PFSK-1 (cell line): ENCODE data around the gene WSB1.

Source experiments
- FOXP2 ChIP-seq: optimal IDR thresholded peaks from 2 replicates; pipeline ENCODE3; 2011; ENCODE audit warnings: borderline replicate concordance, control low read depth, inconsistent platforms; ENCODE audit not compliant: insufficient read depth; ENCODE audit errors: extremely low read length, extremely low read depth
- POLR2AphosphoS5 ChIP-seq: IDR thresholded peaks from 2 replicates; pipeline ENCODE4 v1.6.1; 2012; ENCODE audit warnings: low read depth, mild to moderate bottlenecking, control low read depth, low read length, moderate library complexity
- SIN3A ChIP-seq: IDR thresholded peaks from 2 replicates; pipeline ENCODE4 v1.6.1; 2012; ENCODE audit warnings: mild to moderate bottlenecking, low read length, moderate library complexity, borderline replicate concordance; ENCODE audit not compliant: insufficient read depth
- TAF1 ChIP-seq: IDR thresholded peaks from 2 replicates; pipeline ENCODE4 v1.6.1; 2012; ENCODE audit warnings: low read length, control low read depth, borderline replicate concordance; ENCODE audit not compliant: insufficient read depth
- TF ChIP-seq, protein P1 (sequence below), 2 experiments: IDR thresholded peaks; 2 replicates each; pipeline versions ENCODE4 v1.6.1 to v1.8.0; 2011 to 2012; ENCODE audit warnings: low read depth in 2 of 2, low read length in 2 of 2, control low read depth in 1 of 2, inconsistent platforms in 1 of 2, mild to moderate bottlenecking in 1 of 2, moderate library complexity in 1 of 2; ENCODE audit not compliant: insufficient read depth in 1 of 2

Gene WSB1

DNA sequence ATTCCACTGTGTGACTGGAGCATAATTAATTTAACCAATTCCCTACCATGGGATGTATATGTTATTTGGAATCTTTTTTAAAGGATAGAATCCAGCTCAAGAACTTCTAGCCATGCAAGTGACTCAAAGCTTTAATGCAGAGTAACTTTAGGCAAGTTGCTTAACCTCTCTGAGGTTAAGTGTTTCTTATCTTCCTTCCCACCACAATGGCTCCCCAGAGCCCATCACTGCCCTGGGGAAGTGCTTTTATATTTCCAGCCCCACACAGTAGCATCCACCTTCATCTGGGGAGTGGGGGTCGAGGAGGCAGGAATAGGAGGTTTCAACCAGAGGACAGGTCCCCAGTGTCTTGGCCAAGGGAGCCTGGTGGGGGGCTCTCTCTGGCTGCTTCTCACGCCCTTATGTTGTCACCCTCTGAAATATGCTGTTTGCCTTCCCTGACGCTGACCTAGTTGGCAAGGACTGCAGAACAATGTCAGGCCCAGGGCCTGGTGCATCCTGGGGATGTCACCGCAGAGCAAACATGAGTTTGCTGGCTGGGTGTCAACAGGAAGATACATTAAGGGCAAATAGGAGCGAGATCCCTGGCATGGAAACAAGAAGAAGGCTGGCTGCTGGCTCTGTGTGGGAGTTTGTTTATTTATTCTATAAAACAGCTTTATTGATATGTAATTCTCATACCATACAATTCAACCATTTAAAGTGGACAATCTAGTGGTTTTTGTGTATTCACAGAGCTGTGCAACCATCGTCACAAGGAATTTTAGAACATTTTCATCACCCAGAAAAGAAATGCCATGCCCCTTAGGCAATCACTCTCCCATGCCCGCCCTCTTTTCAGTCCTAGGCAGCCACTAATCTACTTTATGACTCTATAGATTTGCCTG is 46.6 kb upstream of the WSB1 start:
- TF ChIP-seq SIN3A (no peak), FOXP2 (peak; percentile 88)

DNA sequence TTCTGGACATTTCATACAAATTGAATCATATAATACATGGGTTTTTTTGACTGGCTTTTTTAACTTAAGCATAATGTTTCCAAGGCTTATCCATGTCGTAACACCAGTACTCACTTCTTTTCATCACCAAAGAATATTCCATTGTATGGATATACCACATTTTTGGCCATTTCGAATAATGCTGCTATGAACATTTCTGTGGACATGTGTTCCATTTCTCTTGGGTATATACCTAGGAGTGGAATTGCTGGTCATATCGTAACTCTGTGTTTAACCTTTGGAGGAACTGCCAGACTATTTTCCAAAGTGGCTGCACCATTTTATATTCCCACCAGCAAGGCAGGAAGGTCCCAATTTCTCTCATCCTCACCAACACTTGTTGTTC is 46.0 kb upstream of the WSB1 start:
- TF ChIP-seq, protein P1, sequence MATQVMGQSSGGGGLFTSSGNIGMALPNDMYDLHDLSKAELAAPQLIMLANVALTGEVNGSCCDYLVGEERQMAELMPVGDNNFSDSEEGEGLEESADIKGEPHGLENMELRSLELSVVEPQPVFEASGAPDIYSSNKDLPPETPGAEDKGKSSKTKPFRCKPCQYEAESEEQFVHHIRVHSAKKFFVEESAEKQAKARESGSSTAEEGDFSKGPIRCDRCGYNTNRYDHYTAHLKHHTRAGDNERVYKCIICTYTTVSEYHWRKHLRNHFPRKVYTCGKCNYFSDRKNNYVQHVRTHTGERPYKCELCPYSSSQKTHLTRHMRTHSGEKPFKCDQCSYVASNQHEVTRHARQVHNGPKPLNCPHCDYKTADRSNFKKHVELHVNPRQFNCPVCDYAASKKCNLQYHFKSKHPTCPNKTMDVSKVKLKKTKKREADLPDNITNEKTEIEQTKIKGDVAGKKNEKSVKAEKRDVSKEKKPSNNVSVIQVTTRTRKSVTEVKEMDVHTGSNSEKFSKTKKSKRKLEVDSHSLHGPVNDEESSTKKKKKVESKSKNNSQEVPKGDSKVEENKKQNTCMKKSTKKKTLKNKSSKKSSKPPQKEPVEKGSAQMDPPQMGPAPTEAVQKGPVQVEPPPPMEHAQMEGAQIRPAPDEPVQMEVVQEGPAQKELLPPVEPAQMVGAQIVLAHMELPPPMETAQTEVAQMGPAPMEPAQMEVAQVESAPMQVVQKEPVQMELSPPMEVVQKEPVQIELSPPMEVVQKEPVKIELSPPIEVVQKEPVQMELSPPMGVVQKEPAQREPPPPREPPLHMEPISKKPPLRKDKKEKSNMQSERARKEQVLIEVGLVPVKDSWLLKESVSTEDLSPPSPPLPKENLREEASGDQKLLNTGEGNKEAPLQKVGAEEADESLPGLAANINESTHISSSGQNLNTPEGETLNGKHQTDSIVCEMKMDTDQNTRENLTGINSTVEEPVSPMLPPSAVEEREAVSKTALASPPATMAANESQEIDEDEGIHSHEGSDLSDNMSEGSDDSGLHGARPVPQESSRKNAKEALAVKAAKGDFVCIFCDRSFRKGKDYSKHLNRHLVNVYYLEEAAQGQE (IDR thresholded peaks at IDR 0.05; ENCODE audit: insufficient read depth in 1 of 2, low read depth in 2 of 2, low read length in 2 of 2): no peak
- TF ChIP-seq TAF1 (no peak), SIN3A (no peak), POLR2AphosphoS5 (no peak), FOXP2 (no peak)

DNA sequence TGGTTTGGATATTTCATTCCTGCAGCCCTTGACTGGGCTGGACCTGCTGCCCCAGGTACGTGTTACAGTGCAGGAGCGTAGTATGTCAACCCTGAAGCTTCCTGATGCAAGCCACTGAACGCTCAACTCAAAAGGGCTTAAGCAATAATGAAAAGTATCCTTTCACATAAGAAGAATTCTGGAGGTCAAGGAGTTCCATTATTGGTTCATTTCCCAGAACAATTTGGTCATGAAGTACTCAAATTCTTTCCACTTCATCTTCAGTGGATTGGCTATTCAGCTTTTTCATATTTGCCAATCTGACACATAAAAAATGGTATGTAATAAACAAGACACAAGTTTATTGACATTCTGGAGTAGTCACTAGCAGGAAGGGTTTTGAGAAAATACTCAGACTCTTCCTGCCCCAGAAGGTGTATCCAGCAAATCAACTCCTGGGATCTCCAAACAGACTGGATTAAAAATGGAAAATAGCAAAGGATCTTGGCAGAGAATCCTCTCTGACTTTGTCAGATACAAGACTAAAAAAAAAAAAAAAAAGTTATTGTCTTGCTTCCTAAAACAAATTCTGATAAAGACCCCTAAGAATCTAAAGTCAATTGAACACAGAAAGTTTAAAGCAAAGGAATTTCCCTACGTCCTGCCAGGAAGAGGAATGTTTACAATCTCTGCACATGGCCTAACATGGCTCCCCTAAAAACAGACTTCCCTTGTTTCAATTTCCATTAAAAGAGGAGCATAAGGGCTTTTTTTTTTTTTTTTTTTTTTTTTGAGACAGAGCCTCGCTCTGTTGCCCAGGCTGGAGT is 37.5 kb upstream of the WSB1 start:
- no peak for TF ChIP-seq POLR2AphosphoS5
- TF ChIP-seq, protein P1 (IDR thresholded peaks at IDR 0.05; ENCODE audit: insufficient read depth in 1 of 2, low read depth in 2 of 2, low read length in 2 of 2): no peak
- no peak for TF ChIP-seq FOXP2
- TF ChIP-seq TAF1: no peak
- no peak for TF ChIP-seq SIN3A

DNA sequence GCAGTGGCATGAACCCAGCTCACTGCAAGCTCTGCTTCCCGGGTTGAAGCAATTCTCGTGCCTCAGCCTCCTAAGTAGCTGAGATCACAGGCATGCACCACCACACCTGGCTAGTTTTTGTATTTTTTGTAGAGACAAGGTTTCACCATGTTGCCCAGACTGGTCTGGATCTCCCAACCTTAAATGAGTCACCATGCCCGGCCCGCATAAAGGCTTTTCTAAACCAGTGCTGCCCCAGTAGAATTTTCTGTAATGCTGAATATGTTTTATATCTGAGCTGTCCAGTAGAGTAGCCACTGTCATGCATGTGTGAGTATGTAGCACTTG is 36.9 kb upstream of the WSB1 start:
- TF ChIP-seq, protein P1 (IDR thresholded peaks at IDR 0.05; ENCODE audit: insufficient read depth in 1 of 2, low read depth in 2 of 2, low read length in 2 of 2): no peak
- no peak for TF ChIP-seq TAF1
- no peak for TF ChIP-seq SIN3A
- no peak for TF ChIP-seq FOXP2
- TF ChIP-seq POLR2AphosphoS5: no peak

DNA sequence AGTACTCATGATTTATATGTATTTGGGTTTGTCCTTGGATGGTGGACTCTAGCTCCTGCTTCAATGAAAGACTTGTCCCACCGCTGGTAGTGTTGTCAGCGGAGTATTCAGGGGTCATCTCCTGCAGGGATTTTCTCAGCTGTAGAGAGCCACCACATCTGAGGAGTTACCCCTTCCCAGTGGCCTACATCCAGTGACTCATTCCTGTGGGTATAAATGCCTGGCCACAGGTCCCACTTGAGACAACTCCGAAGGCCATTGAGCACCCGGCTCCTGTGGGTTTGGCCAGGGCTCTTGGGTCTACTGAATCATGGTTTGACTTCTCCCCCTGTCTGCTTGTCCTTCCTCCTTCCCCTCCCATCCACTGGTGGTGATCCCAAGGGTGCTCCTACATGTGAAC is 34.6 kb upstream of the WSB1 start:
- TF ChIP-seq, protein P1 (IDR thresholded peaks at IDR 0.05; ENCODE audit: insufficient read depth in 1 of 2, low read depth in 2 of 2, low read length in 2 of 2): no peak
- TF ChIP-seq POLR2AphosphoS5 (no peak), SIN3A (no peak), TAF1 (no peak), FOXP2 (no peak)
